Mammary epithelial cell (primary cell): ENCODE measurements around the gene BFSP1.

Source experiments
- CTCF ChIP-seq, 2 donors: IDR thresholded peaks in 1 of 2; conservative IDR thresholded peaks in 1 of 2; 2 replicates each; pipeline ENCODE4 v1.5.1; 2011 to 2012; ENCODE audit warnings: inconsistent platforms in 2 of 2, low read length in 2 of 2, mild to moderate bottlenecking in 2 of 2, control low read depth in 1 of 2, low read depth in 1 of 2; ENCODE audit not compliant: insufficient read depth in 1 of 2; ENCODE audit errors: extremely low read depth in 1 of 2
- EZH2 ChIP-seq: IDR thresholded peaks from 2 replicates; pipeline ENCODE4 v1.6.1; 2012; ENCODE audit warnings: low read length, inconsistent platforms, borderline replicate concordance

- TF ChIP-seq CTCF (conservative IDR thresholded peaks at IDR 0.05 in 1 of 2, IDR thresholded peaks at IDR 0.05 in 1 of 2; ENCODE audit: extremely low read depth in 1 of 2, insufficient read depth in 1 of 2, low read depth in 1 of 2, low read length in 2 of 2) (no peak), EZH2 (no peak)
Measured at GRCh38 chr20:17534077-17534476, 2.9 kb upstream of the BFSP1 start.
